IMR-90 (cell line): ENCODE results near the gene ACTC1.

Source experiments
- BHLHE40 ChIP-seq: fragments of 150-350 bp; IDR thresholded peaks from 2 replicates; pipeline ENCODE4 v1.6.1; 2016; ENCODE audit warnings: mild to moderate bottlenecking, low read depth, low read length
- CEBPB ChIP-seq: IDR thresholded peaks from 2 replicates; pipeline ENCODE4 v1.6.1; 2012; ENCODE audit warnings: low read depth, low read length, improper control_type of control experiment
- CHD1 ChIP-seq: IDR thresholded peaks from 2 replicates; pipeline ENCODE4 v1.6.1; 2012; ENCODE audit warnings: low read depth, low read length, improper control_type of control experiment
- FOS ChIP-seq: fragments of 150-350 bp; IDR thresholded peaks from 2 replicates; pipeline ENCODE4 v1.6.1; 2016; ENCODE audit warnings: low read depth, low read length
- MAFK ChIP-seq: IDR thresholded peaks from 2 replicates; pipeline ENCODE4 v1.6.1; 2012; ENCODE audit warnings: low read depth, low read length, improper control_type of control experiment
- POLR2A ChIP-seq: IDR thresholded peaks from 2 replicates; pipeline ENCODE4 v1.6.1; 2012; ENCODE audit warnings: mild to moderate bottlenecking, low read depth, low read length
- RAD21 ChIP-seq: IDR thresholded peaks from 2 replicates; pipeline ENCODE4 v1.6.1; 2012; ENCODE audit warnings: low read length, improper control_type of control experiment
- RFX5 ChIP-seq: IDR thresholded peaks from 2 replicates; pipeline ENCODE4 v1.8.0; 2012; ENCODE audit warnings: low read depth, mild to moderate bottlenecking, low read length, moderate library complexity
- SMC3 ChIP-seq: fragments of 150-350 bp; IDR thresholded peaks from 2 replicates; pipeline ENCODE4 v1.6.1; 2016; ENCODE audit warnings: low read depth, mild to moderate bottlenecking, antibody characterized with exemption, low read length, moderate library complexity
- TF ChIP-seq, protein P1 (sequence below): conservative IDR thresholded peaks from 2 replicates; pipeline ENCODE4 v1.5.1; 2012; ENCODE audit warnings: mild to moderate bottlenecking, low read depth, low read length, improper control_type of control experiment
- TF ChIP-seq, protein P2 (sequence below): fragments of 150-350 bp; IDR thresholded peaks from 2 replicates; pipeline ENCODE4 v1.6.1; 2017; ENCODE audit warnings: mild to moderate bottlenecking, antibody characterized with exemption, low read length, low read depth

DNA sequence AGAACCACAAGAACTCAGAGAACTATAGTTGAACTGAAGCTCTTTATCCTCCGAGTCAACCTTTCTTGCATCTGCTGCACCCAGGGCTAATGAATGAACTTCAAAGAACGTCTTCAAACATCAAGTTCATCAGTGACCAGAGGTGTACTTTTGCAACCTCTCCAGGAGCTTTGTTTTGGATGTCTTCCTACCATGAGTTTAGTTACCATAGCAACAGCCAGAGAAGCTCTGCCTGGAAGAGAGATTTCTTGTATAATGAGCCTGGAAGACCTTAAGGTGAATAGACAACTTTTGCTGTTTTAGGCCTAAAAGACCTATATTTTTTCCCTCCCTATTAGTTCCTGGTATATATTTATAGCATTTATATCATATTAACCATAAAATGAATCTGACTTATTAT, 9.1 kb downstream of the ACTC1 start:
- TF ChIP-seq POLR2A, result no peak
- TF ChIP-seq SMC3, result no peak
- TF ChIP-seq, protein P1, sequence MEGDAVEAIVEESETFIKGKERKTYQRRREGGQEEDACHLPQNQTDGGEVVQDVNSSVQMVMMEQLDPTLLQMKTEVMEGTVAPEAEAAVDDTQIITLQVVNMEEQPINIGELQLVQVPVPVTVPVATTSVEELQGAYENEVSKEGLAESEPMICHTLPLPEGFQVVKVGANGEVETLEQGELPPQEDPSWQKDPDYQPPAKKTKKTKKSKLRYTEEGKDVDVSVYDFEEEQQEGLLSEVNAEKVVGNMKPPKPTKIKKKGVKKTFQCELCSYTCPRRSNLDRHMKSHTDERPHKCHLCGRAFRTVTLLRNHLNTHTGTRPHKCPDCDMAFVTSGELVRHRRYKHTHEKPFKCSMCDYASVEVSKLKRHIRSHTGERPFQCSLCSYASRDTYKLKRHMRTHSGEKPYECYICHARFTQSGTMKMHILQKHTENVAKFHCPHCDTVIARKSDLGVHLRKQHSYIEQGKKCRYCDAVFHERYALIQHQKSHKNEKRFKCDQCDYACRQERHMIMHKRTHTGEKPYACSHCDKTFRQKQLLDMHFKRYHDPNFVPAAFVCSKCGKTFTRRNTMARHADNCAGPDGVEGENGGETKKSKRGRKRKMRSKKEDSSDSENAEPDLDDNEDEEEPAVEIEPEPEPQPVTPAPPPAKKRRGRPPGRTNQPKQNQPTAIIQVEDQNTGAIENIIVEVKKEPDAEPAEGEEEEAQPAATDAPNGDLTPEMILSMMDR, result no peak
- no peak for TF ChIP-seq RFX5
- TF ChIP-seq, protein P2, sequence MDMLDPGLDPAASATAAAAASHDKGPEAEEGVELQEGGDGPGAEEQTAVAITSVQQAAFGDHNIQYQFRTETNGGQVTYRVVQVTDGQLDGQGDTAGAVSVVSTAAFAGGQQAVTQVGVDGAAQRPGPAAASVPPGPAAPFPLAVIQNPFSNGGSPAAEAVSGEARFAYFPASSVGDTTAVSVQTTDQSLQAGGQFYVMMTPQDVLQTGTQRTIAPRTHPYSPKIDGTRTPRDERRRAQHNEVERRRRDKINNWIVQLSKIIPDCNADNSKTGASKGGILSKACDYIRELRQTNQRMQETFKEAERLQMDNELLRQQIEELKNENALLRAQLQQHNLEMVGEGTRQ, result no peak
- no peak for TF ChIP-seq CEBPB
- no peak for TF ChIP-seq MAFK
- TF ChIP-seq FOS, result no peak
- TF ChIP-seq RAD21, result no peak
- no peak for TF ChIP-seq BHLHE40
- no peak for TF ChIP-seq CHD1
